WTC11 (cell line): ENCODE data around the gene LCE1D. TPM values are rescaled to one million over a fixed set of nuclear protein-coding genes. Genes with fewer than 3 reads are reported as not detected.

Experiments
- ATAC-seq: fragments of 200-7000 bp; cut with Tn5 transposase; 2 replicates; pipeline ENCODE4 v1.10.0; 2021; ENCODE audit warnings: mild to moderate bottlenecking, moderate library complexity
- CTCF ChIA-PET: fragments of 300-600 bp; sonication (Branson Sonifier 250); formaldehyde crosslinking; loops from one replicate; lab custom pipeline; 2021; ENCODE audit warnings: antibody characterized with exemption; lab: Charles Lee
- POLR2A ChIA-PET: fragments of 350-600 bp; sonication (Branson Sonifier 250); formaldehyde crosslinking; loops from one replicate; lab custom pipeline; 2021; ENCODE audit warnings: antibody characterized with exemption; lab: Charles Lee
- DNase-seq: peaks from one replicate; pipeline ENCODE4 v3.0.0; 2021; ENCODE audit warnings: low spot score
- H3K27ac Mint-ChIP-seq: 2 replicates; pipeline ENCODE4 v1.8.0; 2021; ENCODE audit warnings: mixed read lengths
- H3K27me3 Mint-ChIP-seq: 2 replicates; pipeline ENCODE4 v1.8.0; 2021; ENCODE audit warnings: low read depth, mild to moderate bottlenecking, moderate library complexity, mixed read lengths
- H3K36me3 Mint-ChIP-seq: 2 replicates; pipeline ENCODE4 v1.8.0; 2021; ENCODE audit warnings: mixed read lengths
- H3K4me1 Mint-ChIP-seq: 2 replicates; pipeline ENCODE4 v1.8.0; 2022; ENCODE audit warnings: mixed read lengths
- H3K4me3 Mint-ChIP-seq: 2 replicates; pipeline ENCODE4 v1.8.0; 2021; ENCODE audit warnings: mild to moderate bottlenecking, moderate library complexity, mixed read lengths
- H3K9me3 Mint-ChIP-seq: 2 replicates; pipeline ENCODE4 v1.8.0; 2021; ENCODE audit warnings: mixed read lengths
- ATF1 ChIP-seq: sonication (generic); formaldehyde crosslinking; IDR thresholded peaks from 2 replicates; pipeline ENCODE4 v1.8.1; 2023; ENCODE audit warnings: mild to moderate bottlenecking, moderate library complexity, missing genetic modification reagents
- GABPB1 ChIP-seq: sonication (generic); formaldehyde crosslinking; IDR thresholded peaks from 2 replicates; pipeline ENCODE4 v1.8.1; 2023; ENCODE audit warnings: mild to moderate bottlenecking, missing genetic modification reagents
- GRHL2 ChIP-seq: fragments of 250-450 bp; sonication (Bioruptor Pico); IDR thresholded peaks from 2 replicates; pipeline ENCODE4 v1.8.0; 2022; ENCODE audit warnings: mild to moderate bottlenecking, moderate library complexity; ENCODE audit not compliant: insufficient replicate concordance, severe bottlenecking
- HMGXB4 ChIP-seq: sonication (generic); formaldehyde crosslinking; IDR thresholded peaks from 2 replicates; pipeline ENCODE4 v1.8.1; 2023; ENCODE audit warnings: mild to moderate bottlenecking, moderate library complexity, missing genetic modification reagents
- JAZF1 ChIP-seq: fragments of 250-450 bp; sonication (Bioruptor Pico); IDR thresholded peaks from 2 replicates; pipeline ENCODE4 v1.9.0; 2021; ENCODE audit warnings: moderate library complexity, mild to moderate bottlenecking, inconsistent platforms
- JUN ChIP-seq: sonication (generic); formaldehyde crosslinking; IDR thresholded peaks from 2 replicates; pipeline ENCODE4 v1.8.0; 2023; ENCODE audit warnings: mild to moderate bottlenecking, missing genetic modification reagents
- MAX ChIP-seq: sonication (generic); formaldehyde crosslinking; IDR thresholded peaks from 2 replicates; pipeline ENCODE4 v1.8.0; 2022; ENCODE audit warnings: mild to moderate bottlenecking, missing genetic modification reagents
- NR1H2 ChIP-seq: sonication (generic); formaldehyde crosslinking; IDR thresholded peaks from 2 replicates; pipeline ENCODE4 v1.9.0; 2021; ENCODE audit warnings: mild to moderate bottlenecking, moderate library complexity, missing genetic modification reagents
- OVOL2 ChIP-seq: fragments of 250-450 bp; sonication (Bioruptor Pico); IDR thresholded peaks from 2 replicates; pipeline ENCODE4 v1.9.0; 2021; ENCODE audit warnings: mild to moderate bottlenecking, borderline replicate concordance
- PRDM15 ChIP-seq: sonication (generic); formaldehyde crosslinking; IDR thresholded peaks from 2 replicates; pipeline ENCODE4 v1.8.0; 2022; ENCODE audit warnings: missing genetic modification reagents
- PREB ChIP-seq: sonication (generic); formaldehyde crosslinking; IDR thresholded peaks from 2 replicates; pipeline ENCODE4 v1.8.1; 2022; ENCODE audit warnings: mild to moderate bottlenecking, missing genetic modification reagents, moderate library complexity, borderline replicate concordance
- PRRX2 ChIP-seq: fragments of 250-450 bp; sonication (Bioruptor Pico); IDR thresholded peaks from 2 replicates; pipeline ENCODE4 v1.8.0; 2021; ENCODE audit warnings: mild to moderate bottlenecking
- TEAD4 ChIP-seq: sonication (generic); formaldehyde crosslinking; IDR thresholded peaks from 2 replicates; pipeline ENCODE4 v1.8.0; 2022; ENCODE audit warnings: mild to moderate bottlenecking, missing genetic modification reagents
- ZMAT4 ChIP-seq: fragments of 250-450 bp; sonication (Bioruptor Pico); IDR thresholded peaks from 2 replicates; pipeline ENCODE4 v1.9.0; 2021; ENCODE audit warnings: mild to moderate bottlenecking
- ZNF138 ChIP-seq: sonication (generic); formaldehyde crosslinking; conservative IDR thresholded peaks from 2 replicates; pipeline ENCODE4 v1.8.1; 2022; ENCODE audit warnings: mild to moderate bottlenecking, moderate library complexity, missing genetic modification reagents
- ZNF317 ChIP-seq: sonication (generic); formaldehyde crosslinking; IDR thresholded peaks from 2 replicates; pipeline ENCODE4 v1.8.1; 2023; ENCODE audit warnings: low read depth, mild to moderate bottlenecking, moderate library complexity, missing genetic modification reagents, borderline replicate concordance
- ZNF425 ChIP-seq: fragments of 250-450 bp; sonication (Bioruptor Pico); conservative IDR thresholded peaks from 2 replicates; pipeline ENCODE4 v1.9.0; 2021; ENCODE audit warnings: mild to moderate bottlenecking
- ZNF671 ChIP-seq: fragments of 250-450 bp; sonication (Bioruptor Pico); IDR thresholded peaks from 2 replicates; pipeline ENCODE4 v1.8.0; 2021; ENCODE audit warnings: mild to moderate bottlenecking
- total RNA-seq: library from RNA; stranded (reverse); gene quantifications from 3 replicates; pipeline ENCODE4 v1.2.3, GENCODE V29; 2021

Gene LCE1D
- total RNA-seq, 1 experiment from 2014 or later: not detected

GRCh38 chr1:152783095-152783494 lies 13.4 kb upstream of the LCE1D start:
- TF ChIP-seq GABPB1 (no peak), OVOL2 (CRISPR knock-in tag) (no peak), PRDM15 (no peak), ZMAT4 (CRISPR knock-in tag) (no peak), JAZF1 (CRISPR knock-in tag) (no peak), ZNF138 (CRISPR knock-in tag) (no peak)
- CTCF ChIA-PET: no interaction called here
- no peak overlapping the region for H3K4me3 Mint-ChIP-seq
- H3K9me3 Mint-ChIP-seq: peaks cover 84% of the 10 kb centered on the region
- DNase-seq: no peak
- no peak overlapping the region for H3K27ac Mint-ChIP-seq
- peaks cover 65% of the 10 kb centered on the region for H3K36me3 Mint-ChIP-seq
- no peak for ATAC-seq
- no peaks in the 10 kb centered on the region for H3K4me1 Mint-ChIP-seq
- POLR2A ChIA-PET: no interaction called here
- H3K27me3 Mint-ChIP-seq: peaks cover 18% of the 10 kb centered on the region

GRCh38 chr1:152786077-152786476 lies 10.4 kb upstream of the LCE1D start, which contains the start of gene LCE1E:
LCE1E (plus strand) TSS chr1:152786257; CDS start chr1:152787300, 1,043 bp downstream.
- DNase-seq (no peak), ATAC-seq (no peak)
- Mint-ChIP-seq H3K36me3 (peaks cover 63% of the 10 kb centered on the region), H3K4me1 (no peaks in the 10 kb centered on the region), H3K27ac (no peak within 1 kb of the TSS), H3K9me3 (peaks cover 83% of the 10 kb centered on the region), H3K4me3 (no peak within 1 kb of the TSS), H3K27me3 (peaks cover 13% of the 10 kb centered on the region)
- POLR2A ChIA-PET: no interaction called here
- TF ChIP-seq OVOL2 (CRISPR knock-in tag) (no peak), PRDM15 (no peak), ZNF425 (no peak), ZNF671 (CRISPR knock-in tag) (no peak), TEAD4 (CRISPR knock-in tag) (no peak), JUN (CRISPR knock-in tag) (no peak), ZNF317 (CRISPR knock-in tag) (no peak), PREB (CRISPR knock-in tag) (no peak), GRHL2 (no peak), NR1H2 (CRISPR knock-in tag) (no peak), ATF1 (CRISPR knock-in tag) (no peak), PRRX2 (CRISPR knock-in tag) (no peak), MAX (no peak), HMGXB4 (CRISPR knock-in tag) (no peak)
- CTCF ChIA-PET: no interaction called here
